Smooth muscle cell of the brain vasculature (primary cell): Measurements from ENCODE around the gene SWI5.

ENCODE experiments used
- DNase-seq: peaks from one replicate; pipeline ENCODE4 v3.0.0-alpha.2; 2012; ENCODE audit warnings: low read depth, low spot score

Gene SWI5

DNA sequence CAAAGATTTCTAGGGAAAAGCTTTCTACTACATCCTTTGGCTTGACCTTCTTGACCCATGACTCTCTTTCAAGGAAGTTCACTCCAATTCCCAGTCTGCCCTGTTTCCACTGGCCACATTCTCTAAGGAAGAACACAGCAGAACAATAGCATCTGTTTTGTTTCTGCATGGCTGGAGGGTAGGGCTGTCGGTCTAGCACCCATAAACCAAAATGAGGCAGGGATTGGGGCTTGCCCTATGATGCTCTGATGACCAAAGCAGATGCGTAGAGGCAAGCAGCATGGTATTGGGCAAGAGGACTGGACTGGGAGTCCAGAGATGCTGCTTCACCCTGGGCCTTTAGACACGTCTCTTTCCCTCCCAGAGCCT is 24.4 kb upstream of the SWI5 start:
- no peak for DNase-seq

DNA sequence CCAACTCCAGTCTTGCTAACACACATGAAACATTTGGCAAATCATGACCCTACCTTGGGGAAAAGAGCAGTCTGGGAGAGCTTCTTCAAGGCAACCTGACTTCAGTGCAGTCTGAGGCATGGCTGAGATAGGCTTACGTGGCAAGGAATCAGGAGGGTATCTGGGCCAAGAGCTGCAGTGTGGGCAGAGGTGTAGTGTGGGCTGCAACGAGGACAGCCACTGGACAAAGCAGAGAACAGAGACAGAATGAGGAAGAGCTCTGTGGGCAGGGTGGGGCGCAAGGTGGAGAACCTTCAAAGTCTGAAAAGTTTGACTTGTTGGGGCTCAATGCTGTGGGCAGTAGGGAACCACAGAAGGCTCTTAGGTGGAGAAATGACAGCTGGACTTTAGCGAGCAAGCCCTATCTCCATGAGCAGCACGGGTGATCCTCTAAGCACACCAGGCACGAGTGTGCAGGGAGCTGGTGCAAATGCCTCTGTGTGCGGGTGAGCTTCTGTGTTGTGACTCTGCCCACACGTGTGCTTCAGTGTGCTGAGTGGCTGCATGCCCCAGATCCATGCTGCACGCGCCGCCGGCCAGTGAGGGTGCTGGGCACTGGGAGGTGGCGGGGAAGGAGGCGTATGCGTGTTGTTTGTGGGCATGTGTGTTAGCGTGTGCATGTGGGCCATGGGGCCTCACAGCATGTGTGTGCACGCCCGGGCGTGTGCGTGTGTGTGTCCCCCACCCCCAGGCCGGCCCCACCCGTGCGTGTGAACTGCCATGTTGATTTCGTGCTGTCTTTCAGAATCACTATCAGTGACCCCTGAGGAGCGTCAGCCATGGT is 23.5 kb upstream of the SWI5 start:
- no peak for DNase-seq

DNA sequence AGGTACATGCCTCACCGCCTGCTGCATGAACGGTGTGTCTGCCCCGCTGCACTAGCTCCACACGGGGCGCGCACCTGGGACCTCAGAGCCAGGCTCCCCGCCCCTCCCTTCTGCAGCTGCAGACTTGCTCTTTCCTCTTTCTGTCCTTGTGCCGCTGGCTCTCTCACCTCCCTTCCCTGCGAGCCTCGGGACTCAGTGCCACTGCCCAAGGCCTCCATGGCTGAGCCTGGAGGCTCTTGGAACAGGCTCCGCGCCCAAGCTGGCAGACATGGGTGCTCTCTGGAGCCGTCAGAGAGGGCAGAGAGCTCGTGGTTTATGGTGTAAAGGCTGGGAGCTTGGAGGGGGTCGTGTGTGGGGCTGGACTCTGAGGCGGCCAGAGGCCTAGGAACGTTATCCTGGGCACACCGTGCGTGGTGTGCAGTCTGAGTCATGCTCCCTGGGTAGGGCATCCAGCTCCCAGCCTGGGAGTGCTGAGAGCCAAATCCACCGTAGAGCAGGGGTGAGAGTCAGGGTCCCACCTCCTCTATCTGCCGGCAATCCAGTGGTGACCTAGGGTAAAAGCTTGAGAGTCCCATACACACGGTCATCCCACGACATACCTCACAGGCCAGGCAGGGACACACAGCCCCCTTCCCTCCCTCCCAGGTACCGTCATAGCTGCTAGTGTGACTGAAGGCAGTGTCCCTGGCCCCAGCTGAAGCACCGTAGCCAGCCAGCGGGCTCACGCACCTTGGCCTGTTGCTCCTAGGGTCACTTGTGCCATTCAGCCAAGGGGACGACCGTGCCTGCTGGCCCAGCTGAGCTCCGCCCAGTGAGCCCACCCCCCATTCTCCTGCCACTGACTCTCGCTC is 22.7 kb upstream of the SWI5 start:
- DNase-seq = no peak

GRCh38 chr9:128253991-128254346 is 22.1 kb upstream of the SWI5 start:
- DNase-seq = no peak

GRCh38 chr9:128254362-128254761 is 21.7 kb upstream of the SWI5 start:
- DNase-seq = no peak

- no peak for DNase-seq
Measured at GRCh38 chr9:128254855-128255759, 21.0 kb upstream of the SWI5 start.

DNA sequence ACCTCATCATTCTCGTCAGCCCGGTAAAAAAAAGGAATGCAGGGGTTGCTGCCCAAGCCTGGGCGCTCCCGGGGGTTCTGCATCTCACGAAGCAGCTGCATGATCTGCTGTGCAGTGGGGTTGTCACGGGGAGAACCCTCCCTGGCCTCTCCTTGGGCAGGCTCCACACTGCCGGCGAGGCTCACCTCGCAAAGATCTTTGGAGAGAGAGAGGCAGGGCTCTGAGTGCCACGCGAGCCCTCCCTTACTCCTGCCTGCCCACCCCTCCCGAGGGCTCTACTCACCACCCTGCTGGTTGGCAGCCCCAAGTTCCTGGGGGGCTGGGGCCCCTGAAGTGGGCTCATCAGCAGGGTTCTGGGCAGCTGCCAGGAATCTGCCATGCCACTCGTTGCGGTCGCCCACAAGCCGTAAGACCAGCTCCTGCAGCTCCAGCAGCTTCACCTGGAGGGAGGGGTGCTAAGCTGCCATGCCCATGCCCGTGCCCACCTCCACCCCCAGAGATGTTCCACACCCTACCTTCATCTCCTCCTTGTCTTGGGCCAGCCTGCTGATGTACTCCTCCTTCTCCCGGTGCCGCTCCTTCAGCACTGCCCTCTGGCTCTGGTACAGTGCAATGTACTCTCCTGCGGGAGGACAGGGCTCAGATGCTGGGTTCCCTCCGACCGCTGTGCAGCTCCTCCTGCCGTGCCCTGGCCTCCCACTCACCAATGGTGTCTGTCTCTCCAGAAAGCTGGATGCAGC is 18.8 kb upstream of the SWI5 start:
- no peak for DNase-seq

- no peak for DNase-seq
Measured at GRCh38 chr9:128257907-128258306, 18.2 kb upstream of the SWI5 start.

- DNase-seq = no peak
Measured at GRCh38 chr9:128258326-128258725, 17.8 kb upstream of the SWI5 start.

GRCh38 chr9:128259156-128259555 is 16.9 kb upstream of the SWI5 start:
- no peak for DNase-seq

DNA sequence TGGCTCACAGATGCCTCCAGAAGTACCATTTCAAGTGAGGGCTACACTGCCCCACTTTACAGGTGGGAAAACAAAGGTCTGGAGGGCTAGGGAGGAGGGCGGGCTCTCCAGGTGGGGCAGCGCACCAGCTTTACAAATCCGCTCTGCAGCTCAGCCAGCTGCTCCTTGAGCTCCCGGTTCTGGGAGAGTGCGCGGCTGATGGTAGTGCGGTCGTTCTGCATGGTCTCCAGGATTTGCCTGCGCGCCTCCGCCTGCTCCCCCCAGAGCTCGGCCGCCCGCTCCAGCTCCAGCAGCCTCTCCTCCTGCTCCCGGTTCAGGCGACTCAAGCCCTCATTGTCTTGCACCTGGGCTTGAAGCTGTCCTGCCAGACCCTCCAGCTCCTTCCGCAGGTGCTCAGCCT is 15.7 kb upstream of the SWI5 start:
- no peak for DNase-seq

DNA sequence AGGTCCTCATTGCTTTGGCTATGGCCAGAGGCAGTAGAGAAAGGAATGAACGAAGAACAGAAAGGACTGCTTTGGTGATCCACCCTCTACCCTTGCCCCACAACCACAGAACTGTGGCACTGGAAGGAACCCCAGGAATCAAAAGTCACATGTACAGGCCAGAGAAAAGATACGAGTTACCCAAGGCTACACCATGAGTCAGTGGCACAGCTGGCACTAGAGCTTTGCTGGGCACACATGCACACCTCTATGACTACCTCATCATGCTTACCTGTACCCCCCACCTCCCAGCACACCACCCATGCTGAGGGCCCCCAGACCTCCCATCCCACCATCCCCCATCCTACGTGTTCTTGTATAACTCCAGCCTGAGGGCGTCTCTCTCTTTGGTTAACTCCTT is 13.4 kb upstream of the SWI5 start:
- no peak for DNase-seq

- no peak for DNase-seq
Measured at GRCh38 chr9:128265348-128265847, 10.7 kb upstream of the SWI5 start.

- no peak for DNase-seq
Measured at GRCh38 chr9:128266868-128267590, 9.0 kb upstream of the SWI5 start.

DNA sequence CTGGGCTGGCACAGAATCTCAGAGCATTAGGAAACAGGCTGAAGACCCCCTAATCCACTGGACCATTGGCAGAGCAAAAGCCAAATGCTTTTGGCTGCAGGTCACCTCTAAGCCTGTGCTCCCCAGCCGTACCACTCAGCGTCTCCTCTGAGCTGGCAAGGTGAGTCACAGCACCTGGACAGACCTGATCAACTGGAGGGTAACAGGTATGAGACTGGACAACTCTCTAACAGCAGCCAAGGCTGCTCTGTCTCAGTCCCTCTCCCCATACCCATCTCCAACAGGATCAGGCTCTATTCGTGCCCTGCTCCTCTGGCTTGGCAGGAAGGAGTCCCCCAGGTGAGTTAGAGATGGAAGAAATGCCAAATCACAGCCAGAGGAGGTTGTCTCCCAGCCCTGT is 5.0 kb upstream of the SWI5 start:
- DNase-seq = no peak

DNA sequence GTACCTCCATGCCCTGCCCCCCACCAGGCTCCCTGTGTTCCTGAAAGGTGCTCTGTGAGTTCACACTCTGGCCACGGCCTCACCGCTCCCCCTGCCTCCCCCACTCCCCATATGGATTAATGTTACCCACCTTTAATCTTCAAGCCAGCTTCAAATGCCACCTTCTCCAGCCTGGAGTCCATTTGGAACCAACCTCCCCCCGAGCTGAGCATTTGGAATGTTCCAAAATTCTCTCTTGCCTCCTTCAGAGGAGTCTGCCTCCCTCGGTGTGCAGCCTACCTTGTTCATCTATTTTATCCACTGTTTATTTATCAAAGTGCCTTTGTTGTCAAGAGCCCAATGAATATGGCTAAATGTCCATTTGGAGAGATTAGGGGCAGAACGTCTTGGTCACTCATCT is 4.6 kb upstream of the SWI5 start:
- no peak for DNase-seq

DNA sequence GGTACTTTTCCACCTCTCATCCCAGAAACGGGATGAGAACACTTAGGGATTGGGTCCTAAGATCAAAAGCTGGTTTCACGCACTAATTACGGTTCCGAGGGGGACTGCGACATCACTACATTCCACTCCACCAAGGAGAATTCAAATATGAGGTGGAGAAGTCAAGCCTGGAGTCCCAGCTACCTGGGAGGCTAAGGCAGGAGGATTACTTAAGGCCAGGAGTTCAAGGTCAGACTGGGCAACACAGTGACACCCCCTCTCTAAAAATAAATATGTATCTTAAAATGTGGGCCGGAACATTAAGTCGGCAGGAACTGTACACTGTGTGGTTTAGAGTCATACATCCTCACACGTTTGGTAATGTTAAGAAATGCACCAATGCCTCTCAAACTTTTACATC is 1.8 kb upstream of the SWI5 start:
- no peak for DNase-seq

- no peak for DNase-seq
Measured at GRCh38 chr9:128275198-128276007, 673 bp upstream of the SWI5 start, which contains the start of gene GOLGA2. Gene GOLGA2, minus strand, starts transcription at chr9:128276007. Its CDS starts 31 bp downstream, at chr9:128275976.

GRCh38 chr9:128276574-128277270 is 646 bp downstream of the SWI5 start:
- no peak for DNase-seq
